HG02588 (cell line): ENCODE results near the gene SLC38A6.
A peak's percentile ranks its signal among the peaks of the same experiment; 100 is the strongest.
"Not testable (repeated sequence)": the region's sequence is repeated elsewhere in the genome, so short reads cannot be mapped to it uniquely, and the experiment has no call there.

Source experiments
- ATAC-seq: cut with Tn5 transposase; IDR thresholded peaks from one replicate; pipeline ENCODE4 v1.9.1; 2021; ENCODE audit warnings: mild to moderate bottlenecking, moderate library complexity; ENCODE audit not compliant: unreplicated experiment

SLC38A6 gene

DNA sequence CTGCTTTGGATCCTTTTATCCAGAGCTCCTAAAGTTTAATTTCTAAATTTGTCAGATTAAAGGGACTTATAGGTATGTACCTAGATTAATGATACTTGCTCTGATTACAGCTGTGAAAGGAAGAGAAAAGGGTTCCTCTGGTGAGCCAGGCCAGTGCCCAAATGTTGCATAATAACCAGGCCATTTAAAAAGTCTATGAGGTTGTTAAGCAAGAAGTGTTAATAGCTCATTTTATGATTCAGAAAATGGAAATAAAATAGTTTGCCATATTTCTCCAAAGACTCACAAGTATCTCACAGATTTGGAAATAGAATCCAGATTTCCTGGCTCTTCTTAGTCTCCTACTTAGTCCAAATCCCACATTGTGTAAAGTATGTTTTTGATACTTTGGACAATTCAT is 67.6 kb downstream of the SLC38A6 start:
- no peak for ATAC-seq

DNA sequence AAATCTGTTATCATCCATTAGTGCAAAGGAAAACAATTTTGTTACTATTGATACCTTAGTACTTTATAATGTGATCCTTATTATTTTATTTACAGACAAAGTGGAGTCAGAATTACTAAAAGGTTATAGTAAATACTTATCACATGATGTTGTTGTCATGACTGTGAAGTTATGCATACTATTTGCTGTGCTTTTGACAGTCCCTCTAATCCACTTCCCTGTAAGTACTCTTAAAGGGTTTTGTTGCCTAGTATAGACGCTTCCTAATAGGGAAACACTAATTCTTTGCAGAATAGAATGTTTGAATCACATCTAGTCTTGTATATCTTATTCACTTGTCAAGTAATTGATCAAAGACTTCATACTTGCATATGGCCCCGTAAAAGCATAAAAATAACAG is 69.4 kb downstream of the SLC38A6 start:
- no peak for ATAC-seq

DNA sequence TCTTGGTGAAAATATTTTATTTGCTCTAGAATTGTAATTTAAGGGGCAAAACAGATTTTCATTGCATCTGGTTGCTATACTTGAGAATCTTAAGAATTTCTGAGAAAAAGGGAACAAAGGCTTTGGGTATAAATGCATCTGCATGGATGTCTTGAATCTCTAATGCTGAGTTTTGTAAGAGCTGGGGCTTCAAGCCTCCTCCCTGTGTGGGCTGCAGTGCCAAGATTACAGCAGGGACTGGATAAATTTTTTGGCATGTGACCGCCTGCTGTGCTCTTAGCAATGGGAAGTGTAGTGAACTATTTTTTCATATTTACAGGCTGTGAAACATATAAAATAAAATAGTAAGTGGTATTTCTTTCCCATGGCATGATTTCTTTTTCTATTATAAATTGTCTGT is 70.0 kb downstream of the SLC38A6 start:
- no peak for ATAC-seq

DNA sequence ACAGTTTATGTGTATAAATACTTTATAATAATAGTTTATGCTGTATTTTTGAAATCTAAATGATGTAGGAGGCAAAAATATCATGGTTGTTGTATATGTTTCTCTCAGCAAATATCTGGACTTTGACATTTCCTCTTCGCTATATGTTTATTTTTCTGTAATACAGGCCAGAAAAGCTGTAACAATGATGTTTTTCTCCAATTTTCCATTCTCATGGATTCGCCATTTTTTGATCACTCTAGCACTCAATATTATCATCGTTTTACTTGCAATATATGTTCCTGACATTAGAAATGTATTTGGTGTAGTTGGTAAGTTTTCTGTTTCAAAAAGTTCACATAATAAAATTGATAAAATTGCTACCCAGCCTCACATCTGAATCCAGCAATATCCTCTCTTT is 70.6 kb downstream of the SLC38A6 start:
- no peak for ATAC-seq

DNA sequence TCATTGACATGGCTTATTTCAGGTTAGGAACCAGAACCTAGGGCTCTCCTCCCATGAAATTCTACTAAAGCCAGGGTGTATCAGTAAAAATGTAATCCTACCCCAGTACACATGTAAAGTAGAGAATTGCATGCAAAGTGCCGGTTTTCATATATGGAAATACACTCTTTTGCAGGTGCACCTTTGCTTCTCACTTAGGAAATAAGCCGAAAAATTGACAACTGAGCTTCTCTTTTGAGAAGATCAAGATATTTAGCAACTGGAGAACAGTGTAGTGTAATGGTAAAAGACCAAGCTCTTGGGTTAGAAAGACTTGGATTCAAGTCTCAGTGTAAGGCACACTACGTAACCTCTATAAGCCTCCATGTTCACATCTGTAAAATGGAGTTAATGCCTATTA is 82.4 kb downstream of the SLC38A6 start:
- ATAC-seq: no peak

DNA sequence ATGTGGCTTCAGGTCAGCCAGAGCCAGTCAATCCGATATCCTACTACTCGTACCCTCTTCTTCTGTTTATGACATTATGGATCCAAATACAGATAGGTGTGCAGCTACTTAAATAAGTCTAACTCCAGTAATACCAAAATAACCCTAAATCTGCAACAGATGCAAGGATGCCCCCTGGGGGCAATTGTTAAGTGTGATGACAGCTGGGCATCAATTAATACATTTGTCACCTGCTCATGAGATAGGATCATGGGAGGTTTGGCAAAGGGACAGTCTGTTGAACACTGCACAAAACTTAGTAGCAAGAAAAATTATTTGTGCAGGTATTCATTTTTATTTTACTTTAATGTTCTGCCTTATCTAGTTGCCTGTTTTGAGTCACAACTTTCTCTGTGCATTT is 83.2 kb downstream of the SLC38A6 start:
- ATAC-seq: no peak

DNA sequence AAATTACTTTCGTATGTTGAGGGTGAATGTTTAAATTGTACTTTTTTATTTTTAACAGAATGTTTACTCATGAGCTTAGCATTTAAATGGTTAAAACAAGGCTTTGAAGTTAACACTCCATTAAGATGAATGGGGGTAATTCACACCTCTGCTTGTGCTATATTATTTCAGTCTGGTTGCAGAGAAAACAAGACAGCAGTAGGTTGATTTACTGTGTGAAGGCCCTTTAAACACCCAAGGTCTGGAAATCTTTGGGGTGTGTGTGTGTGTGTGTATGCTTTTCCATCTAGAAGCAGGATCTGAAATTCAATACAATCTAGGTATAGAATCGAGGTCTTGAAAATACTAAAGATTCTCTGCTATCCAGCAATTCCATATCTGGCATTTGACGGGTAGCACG is 83.8 kb downstream of the SLC38A6 start:
- no peak for ATAC-seq

DNA sequence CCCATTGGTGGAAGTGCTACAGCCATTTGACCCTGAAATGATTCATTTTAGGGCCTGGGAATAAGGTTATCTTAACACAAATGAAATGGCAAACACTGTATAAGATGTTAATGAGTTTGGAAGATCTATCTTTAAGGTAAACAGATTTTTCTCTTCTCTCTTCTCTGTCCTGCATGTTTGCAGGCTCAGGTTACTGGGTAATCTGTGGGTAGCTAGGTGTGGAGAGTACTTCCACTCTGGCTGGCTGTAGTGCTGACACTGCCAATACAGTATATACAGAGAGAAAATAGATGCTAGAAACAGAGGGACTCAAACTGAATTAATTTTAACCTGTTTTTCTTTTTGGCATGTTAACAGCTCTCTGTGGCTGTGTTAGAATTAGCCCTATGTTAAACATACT is 84.6 kb downstream of the SLC38A6 start:
- no peak for ATAC-seq

DNA sequence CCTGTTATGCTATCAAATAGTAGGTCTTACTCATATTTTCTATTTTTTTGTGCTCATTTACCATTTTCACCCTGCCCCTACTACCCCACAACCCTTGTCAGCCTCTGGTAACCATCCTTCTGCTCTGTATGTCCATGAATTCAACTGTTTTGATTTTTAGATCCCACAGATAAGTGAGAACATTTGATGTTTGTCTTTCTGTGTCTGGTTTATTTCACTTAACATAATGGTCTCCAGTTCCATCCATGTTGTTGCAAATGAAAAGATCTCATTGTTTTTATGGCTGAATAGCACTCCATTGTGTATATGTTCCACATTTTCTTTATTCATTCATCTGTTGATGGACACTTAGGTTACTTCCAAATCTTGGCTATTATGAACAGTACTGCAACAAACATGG is 91.4 kb downstream of the SLC38A6 start:
- not testable (repeated sequence) for ATAC-seq

DNA sequence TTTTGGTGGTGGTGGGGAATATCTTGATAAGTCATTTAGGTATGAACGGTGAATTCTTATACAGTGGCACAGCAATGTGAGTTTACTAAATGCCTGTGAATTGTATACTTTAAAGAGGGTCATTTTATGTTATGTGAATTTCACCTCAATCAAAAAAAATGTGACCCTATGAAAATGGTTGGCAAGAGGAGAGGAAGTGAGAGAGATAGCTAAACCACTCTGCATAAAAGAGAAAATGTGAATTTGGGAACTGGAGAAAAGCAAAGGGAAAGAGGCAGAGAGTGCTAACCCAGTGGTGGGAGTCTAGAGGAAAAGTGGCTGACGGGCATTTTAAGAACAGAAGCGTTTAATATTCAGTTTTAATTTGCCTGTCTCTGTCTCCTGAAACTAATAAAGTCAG is 93.8 kb downstream of the SLC38A6 start:
- no peak for ATAC-seq

DNA sequence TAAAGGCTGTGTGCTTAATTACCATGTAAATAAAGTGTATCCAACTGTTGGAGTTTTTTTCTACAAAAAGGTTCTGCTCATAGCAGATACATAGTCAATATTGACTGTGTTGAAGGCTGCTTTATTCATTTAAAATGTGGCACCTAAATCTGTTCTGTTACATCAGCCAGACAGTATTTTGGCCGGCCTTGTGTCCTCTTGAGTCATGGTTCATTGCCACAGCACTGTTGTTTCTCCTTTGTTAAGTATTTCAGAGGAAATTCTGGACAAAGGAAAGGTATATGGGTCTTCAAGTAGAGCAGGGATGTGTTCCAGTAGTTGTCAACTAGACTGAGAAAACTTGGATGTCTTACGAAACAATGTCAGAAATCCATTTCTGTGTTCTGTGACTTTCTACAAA is 95.5 kb downstream of the SLC38A6 start:
- no peak for ATAC-seq

DNA sequence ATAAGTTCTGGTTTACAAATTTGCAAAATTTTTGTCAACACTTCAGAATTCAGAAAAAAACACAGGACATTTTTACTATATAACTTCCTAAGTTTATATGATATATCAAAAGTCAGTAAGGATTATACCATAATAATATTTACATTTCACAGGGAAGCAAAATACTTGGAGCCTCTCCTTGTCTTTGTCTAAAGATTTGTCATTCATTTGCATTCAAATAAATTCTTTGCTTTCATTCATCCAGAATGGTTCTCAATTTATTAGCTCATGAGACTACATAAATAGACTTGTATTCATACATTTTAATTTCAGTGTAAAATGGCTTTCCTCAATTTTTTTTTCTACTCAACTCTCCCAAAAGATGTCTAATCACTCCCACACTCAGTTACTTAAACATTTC is 96.4 kb downstream of the SLC38A6 start:
- ATAC-seq: no peak

DNA sequence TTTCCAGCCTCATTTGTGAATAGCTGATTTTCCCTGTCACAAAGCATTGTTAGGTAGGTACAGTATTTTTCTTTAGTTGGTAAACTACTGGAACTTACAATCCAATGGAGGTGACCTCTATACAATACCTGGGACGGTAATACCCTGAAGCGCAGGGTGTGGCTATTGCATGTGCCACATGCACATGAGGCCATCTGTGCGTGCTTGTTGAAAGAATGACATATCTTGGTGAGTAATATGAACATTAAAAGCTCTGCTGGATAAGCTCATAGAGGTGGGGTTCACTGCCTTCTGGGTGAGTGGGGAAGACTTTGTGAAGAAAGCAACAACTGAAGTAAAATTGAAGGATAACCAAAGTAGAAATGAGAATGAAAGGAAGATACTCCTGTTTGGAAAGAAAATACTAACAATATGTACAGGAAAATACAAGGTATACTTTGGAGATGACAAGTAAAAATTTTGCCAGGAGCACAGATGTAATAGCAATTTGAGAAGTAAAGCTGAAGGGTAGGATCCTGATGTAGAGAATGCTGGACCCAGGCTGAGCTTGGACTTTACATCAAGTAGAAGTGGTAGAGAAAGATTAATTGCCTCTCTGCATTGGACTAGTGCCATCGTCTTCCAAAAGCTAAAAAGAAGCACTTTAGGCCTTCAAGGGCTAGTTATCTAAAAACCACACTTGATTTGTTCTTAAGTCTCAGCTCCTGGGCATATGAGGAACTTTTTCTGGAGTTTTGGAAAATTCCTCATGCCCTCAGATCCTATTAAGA is 97.1 kb downstream of the SLC38A6 start:
- ATAC-seq: no peak

DNA sequence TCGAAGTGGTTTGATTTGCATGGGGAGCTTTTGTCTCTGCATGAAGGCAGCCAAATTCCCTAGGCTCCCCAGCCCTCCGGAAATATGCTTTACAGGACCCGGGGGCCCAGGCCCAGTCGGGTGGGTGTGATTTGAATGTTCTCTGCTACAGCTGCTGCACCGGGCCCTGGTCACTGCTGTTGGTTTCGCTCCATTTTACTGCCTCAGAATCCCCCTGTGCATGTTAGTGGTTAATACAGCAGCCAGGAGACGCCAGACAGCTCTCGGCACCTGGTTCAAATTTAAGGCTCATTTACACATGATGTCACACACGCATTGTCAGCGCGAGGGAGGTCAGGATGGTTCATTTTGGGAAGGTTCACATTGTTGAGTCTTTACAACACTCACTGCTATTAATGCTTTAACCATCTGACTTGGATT is 99.6 kb downstream of the SLC38A6 start:
- peak; percentile 92 for ATAC-seq

DNA sequence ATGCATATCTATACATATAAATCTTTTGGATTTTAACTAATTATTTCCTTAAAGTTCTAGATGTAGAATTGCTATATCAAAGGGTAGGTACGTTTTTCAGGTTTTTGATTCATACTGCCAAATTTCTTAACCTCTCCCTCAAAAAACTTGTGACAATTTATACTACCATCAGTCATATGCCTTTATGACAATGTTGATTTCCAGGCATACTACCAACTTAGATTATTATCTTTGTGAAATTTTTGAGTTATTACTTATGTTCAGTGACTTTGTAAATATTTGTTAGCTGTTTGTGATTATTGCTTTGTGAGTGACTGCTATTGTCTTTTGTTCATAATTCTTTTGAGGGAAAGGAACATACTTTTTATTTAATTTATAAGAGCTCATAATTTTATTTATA is 107.0 kb downstream of the SLC38A6 start:
- ATAC-seq: no peak

DNA sequence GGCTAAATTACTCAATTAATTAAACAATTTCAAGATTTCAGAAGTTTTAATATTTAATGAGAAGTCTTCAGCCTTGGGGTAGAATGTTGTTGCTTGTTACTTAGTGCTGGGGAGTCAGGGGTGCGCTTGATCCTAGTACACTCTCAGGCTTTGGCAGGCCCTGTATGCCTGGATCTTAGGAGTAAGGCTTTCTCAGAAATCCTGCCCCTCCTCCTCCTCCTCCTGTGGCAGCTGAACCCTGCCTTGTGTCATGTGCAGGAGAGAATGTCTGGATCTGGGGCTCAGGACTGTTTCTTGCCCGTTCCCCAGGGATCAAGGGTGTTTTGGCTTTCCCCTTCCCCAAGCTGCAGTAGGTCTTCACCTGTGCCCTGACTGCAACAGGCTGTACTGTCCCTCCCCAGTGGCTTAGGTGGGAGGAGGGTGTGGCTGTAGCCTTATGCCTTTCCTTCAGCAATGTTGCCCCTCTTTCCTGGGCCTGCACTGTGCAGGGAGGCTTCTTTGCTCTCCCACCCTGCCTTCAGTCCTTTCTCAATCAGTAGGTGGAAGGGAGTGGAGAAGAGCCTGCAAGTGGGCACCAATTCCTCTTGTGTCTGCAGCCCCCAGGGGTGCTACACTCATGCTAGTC is 108.2 kb downstream of the SLC38A6 start:
- no peak for ATAC-seq

DNA sequence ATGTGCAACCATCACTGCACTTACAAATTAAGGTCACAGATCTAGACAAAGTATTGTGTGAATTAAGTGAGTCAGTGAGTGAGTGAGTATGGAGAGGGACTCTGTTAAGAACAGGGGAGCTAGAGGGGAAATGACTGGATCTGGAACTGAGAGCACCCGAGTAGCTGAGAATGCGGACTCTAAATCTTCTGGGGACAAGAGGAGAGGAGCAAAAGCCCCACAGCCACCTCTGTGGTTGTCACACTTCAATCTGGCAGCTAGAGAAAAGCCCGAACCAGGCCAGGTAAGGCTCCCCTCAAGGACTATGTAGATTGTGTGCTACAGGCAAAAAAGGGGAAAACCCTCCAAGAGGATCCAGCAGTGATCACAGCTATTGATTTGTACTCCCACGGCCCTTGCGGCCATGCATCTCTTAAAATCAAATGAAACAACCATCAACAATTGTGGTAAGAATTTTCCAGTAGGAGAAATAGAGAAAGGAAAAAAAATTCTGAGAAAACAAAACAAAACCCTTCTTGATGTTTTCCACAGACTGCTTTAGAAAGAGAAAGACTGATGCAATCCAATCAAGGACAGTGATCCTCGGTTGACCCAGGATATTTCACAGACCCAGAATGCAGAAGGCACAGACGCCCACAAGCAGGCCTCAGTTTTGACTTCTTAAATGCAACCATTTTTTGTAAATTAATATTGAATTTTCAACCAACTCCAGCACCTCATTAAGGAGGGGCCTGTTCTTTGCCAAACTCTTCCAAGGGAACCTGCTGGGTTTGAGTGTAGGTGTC is 109.6 kb downstream of the SLC38A6 start:
- peak; percentile 89 for ATAC-seq

DNA sequence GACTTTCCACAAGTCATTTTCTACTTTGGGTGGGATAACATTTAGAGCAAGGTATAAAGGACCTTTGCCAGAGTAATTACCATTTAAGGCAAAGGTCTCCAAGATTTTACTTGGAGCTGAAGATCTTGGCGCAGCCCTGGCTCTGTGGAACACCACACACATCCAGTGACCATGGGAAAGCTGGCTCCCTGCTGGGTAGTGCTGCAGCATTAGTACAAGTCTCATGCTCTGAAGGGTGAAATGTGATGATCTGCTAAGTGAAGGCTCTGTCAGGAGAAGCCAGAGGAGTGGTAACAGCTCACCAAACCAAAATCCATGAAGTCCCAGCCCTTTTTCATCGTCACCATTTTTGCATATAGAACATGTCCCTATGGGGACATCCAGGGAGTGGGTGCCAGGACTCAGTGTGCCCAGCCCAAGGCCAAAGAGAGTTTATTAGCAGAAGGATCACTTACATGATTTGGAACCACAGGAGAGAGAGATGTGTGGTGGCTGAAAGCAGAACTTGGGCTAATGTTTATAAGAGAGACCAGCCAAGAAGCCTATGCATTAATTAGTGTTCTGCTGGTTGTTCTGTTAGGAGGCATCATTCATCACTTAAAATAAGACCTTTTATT is 110.7 kb downstream of the SLC38A6 start:
- no peak for ATAC-seq

DNA sequence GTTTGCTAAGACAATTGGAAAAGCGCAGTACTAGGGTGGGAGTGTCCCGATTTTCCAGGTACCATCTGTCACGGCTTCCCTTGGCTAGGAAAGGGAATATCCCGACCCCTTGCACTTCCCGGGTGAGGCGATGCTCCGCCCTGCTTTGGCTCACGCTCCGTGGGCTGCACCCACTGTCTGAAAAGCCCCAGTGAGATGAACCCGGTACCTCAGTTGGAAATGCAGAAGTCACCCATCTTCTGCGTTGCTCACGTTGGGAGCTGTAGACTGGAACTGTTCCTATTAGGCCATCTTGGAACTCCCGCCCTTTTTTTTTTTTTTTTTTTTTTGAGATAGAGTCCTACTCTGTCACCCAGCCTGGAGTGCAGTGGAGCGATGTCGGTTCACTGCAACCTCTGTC is 117.1 kb downstream of the SLC38A6 start:
- not testable (repeated sequence) for ATAC-seq

DNA sequence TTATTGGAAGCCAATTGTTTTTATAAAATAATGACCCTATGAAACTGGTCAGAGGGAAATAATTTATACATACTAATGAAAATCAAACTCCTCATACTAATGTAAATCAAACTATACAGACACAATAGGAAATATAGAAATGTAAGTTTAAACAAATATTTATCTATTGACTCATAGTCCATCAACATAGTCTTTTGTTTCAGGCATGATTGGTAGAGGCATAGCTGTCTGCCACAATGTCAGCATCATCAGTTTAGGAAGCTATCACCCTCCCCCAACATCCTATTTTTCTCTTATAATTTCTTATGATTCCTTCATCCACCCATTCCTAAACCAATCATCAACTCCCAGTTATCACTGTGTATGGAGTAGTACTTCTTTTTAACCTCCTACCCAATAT is 117.7 kb downstream of the SLC38A6 start:
- ATAC-seq: no peak

DNA sequence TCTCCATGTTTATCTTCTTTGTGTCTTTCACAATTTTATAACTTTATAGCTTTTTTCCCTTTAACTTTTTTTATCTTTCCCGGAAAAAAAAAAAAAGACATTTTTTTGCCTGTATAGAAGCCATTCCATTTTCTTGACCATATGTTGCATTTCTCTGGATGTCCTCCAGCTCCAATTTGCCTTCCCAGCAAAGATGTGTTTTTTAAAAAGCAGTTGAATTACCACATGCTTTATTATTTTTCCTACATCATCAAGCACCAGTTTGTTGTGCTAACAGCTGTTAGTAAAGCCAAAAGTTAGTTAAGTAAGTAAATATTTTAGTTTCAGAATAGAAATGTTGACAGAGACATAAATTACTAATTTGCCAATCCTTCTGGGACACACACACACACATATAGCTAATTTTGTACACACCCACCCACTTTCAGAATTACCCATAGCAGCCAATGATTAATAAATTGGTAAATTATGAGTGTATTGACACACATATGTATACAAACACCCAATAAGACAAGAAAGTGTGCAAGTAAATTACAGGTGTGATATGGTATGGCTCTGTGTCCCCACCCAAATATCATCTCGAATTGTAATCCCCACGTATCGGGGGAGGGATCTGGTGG is 118.3 kb downstream of the SLC38A6 start:
- ATAC-seq: no peak
